ENCODE data around the gene PRUNE1. TPM values are rescaled to one million over a fixed set of nuclear protein-coding genes. Genes with fewer than 3 reads are reported as not detected.

Gene PRUNE1
- total and polyA plus RNA-seq, 2 donors from 2014 or later = 24.0 to 25.6 TPM

- Histone ChIP-seq H3K9ac (ENCODE audit: low read length in 3 of 3) (no peak overlapping the region), H3K27ac (ENCODE audit: low read depth in 2 of 2, low read length in 2 of 2) (no peak overlapping the region), H3K27me3 (ENCODE audit: control insufficient read depth, insufficient read depth, low read length) (no peaks in the 10 kb centered on the region), H3K9me3 (ENCODE audit: control insufficient read depth in 2 of 3, insufficient read depth in 1 of 3, low read length in 3 of 3) (no peaks in the 10 kb centered on the region), H3K4me3 (ENCODE audit: low read length in 3 of 3) (no peak overlapping the region), H3K4me1 (ENCODE audit: control insufficient read depth in 2 of 3, insufficient read depth in 2 of 3, low read depth in 1 of 3, low read length in 3 of 3) (peaks cover 4 to 18% (median 16%) of the 10 kb centered on the region in 3 donors), H3K36me3 (ENCODE audit: control insufficient read depth in 2 of 3, insufficient read depth in 3 of 3, low read length in 3 of 3) (peaks cover 9 to 65% (median 59%) of the 10 kb centered on the region in 3 donors)
- intact Hi-C loops (cut with DNase I) = no loop called here
- TF ChIP-seq CTCF (IDR thresholded peaks at IDR 0.05; ENCODE audit: borderline replicate concordance, extremely low read depth, insufficient read depth) = no peak
- no peak for FAIRE-seq
- DNase-seq = no peak
These were observed 42.2 kb upstream of the PRUNE1 start for GRCh38 chr1:150966011-150966410.

GRCh38 chr1:150967936-150968335 lies 40.3 kb upstream of the PRUNE1 start:
- FAIRE-seq = no peak
- H3K4me3 ChIP-seq (ENCODE audit: low read length in 3 of 3) = no peak overlapping the region
- no peak for TF ChIP-seq CTCF (IDR thresholded peaks at IDR 0.05; ENCODE audit: borderline replicate concordance, extremely low read depth, insufficient read depth)
- intact Hi-C loops (cut with DNase I) = no loop called here
- H3K9ac ChIP-seq (ENCODE audit: low read length in 3 of 3) = no peak overlapping the region
- peaks cover 4 to 35% (median 28%) of the 10 kb centered on the region in 3 donors for H3K4me1 ChIP-seq (ENCODE audit: control insufficient read depth in 2 of 3, insufficient read depth in 2 of 3, low read depth in 1 of 3, low read length in 3 of 3)
- no peak for DNase-seq
- no peaks in the 10 kb centered on the region for H3K9me3 ChIP-seq (ENCODE audit: control insufficient read depth in 2 of 3, insufficient read depth in 1 of 3, low read length in 3 of 3)
- H3K27me3 ChIP-seq (ENCODE audit: control insufficient read depth, insufficient read depth, low read length) = no peaks in the 10 kb centered on the region
- no peak overlapping the region for H3K27ac ChIP-seq (ENCODE audit: low read depth in 2 of 2, low read length in 2 of 2)
- H3K36me3 ChIP-seq (ENCODE audit: control insufficient read depth in 2 of 3, insufficient read depth in 3 of 3, low read length in 3 of 3) = peaks cover 6 to 56% (median 49%) of the 10 kb centered on the region in 3 donors

- H3K4me3 ChIP-seq (ENCODE audit: low read length in 3 of 3) = no peak overlapping the region
- no peak for TF ChIP-seq CTCF (IDR thresholded peaks at IDR 0.05; ENCODE audit: borderline replicate concordance, extremely low read depth, insufficient read depth)
- no peak overlapping the region for H3K9ac ChIP-seq (ENCODE audit: low read length in 3 of 3)
- no peak overlapping the region for H3K27ac ChIP-seq (ENCODE audit: low read depth in 2 of 2, low read length in 2 of 2)
- peaks cover 4 to 41% (median 30%) of the 10 kb centered on the region in 3 donors for H3K4me1 ChIP-seq (ENCODE audit: control insufficient read depth in 2 of 3, insufficient read depth in 2 of 3, low read depth in 1 of 3, low read length in 3 of 3)
- no peak for FAIRE-seq
- peaks cover 6 to 52% (median 45%) of the 10 kb centered on the region in 3 donors for H3K36me3 ChIP-seq (ENCODE audit: control insufficient read depth in 2 of 3, insufficient read depth in 3 of 3, low read length in 3 of 3)
- DNase-seq = no peak
- no peaks in the 10 kb centered on the region for H3K9me3 ChIP-seq (ENCODE audit: control insufficient read depth in 2 of 3, insufficient read depth in 1 of 3, low read length in 3 of 3)
- H3K27me3 ChIP-seq (ENCODE audit: control insufficient read depth, insufficient read depth, low read length) = no peaks in the 10 kb centered on the region
- intact Hi-C loops (cut with DNase I) = no loop called here
These were observed 39.8 kb upstream of the PRUNE1 start for GRCh38 chr1:150968491-150968890.

GRCh38 chr1:150969626-150970025 lies 38.6 kb upstream of the PRUNE1 start:
- Histone ChIP-seq H3K36me3 (ENCODE audit: control insufficient read depth in 2 of 3, insufficient read depth in 3 of 3, low read length in 3 of 3) (peaks cover 6 to 40% (median 34%) of the 10 kb centered on the region in 3 donors), H3K27ac (ENCODE audit: low read depth in 2 of 2, low read length in 2 of 2) (peak overlapping the region in 1 of 2 donors; percentile 48), H3K9ac (ENCODE audit: low read length in 3 of 3) (no peak overlapping the region), H3K9me3 (ENCODE audit: control insufficient read depth in 2 of 3, insufficient read depth in 1 of 3, low read length in 3 of 3) (no peaks in the 10 kb centered on the region), H3K27me3 (ENCODE audit: control insufficient read depth, insufficient read depth, low read length) (no peaks in the 10 kb centered on the region), H3K4me1 (ENCODE audit: control insufficient read depth in 2 of 3, insufficient read depth in 2 of 3, low read depth in 1 of 3, low read length in 3 of 3) (peaks cover 4 to 42% (median 30%) of the 10 kb centered on the region in 3 donors), H3K4me3 (ENCODE audit: low read length in 3 of 3) (no peak overlapping the region)
- intact Hi-C loops (cut with DNase I) = no loop called here
- DNase-seq (no peak), FAIRE-seq (no peak)
- no peak for TF ChIP-seq CTCF (IDR thresholded peaks at IDR 0.05; ENCODE audit: borderline replicate concordance, extremely low read depth, insufficient read depth)
